Measurements from ENCODE around the gene PTPRK. TPM values are rescaled to one million over a fixed set of nuclear protein-coding genes. Genes with fewer than 3 reads are reported as not detected.

The PTPRK gene
- total RNA-seq, 2 donors from 2014 or later = 7.6 to 12.3 TPM

DNA sequence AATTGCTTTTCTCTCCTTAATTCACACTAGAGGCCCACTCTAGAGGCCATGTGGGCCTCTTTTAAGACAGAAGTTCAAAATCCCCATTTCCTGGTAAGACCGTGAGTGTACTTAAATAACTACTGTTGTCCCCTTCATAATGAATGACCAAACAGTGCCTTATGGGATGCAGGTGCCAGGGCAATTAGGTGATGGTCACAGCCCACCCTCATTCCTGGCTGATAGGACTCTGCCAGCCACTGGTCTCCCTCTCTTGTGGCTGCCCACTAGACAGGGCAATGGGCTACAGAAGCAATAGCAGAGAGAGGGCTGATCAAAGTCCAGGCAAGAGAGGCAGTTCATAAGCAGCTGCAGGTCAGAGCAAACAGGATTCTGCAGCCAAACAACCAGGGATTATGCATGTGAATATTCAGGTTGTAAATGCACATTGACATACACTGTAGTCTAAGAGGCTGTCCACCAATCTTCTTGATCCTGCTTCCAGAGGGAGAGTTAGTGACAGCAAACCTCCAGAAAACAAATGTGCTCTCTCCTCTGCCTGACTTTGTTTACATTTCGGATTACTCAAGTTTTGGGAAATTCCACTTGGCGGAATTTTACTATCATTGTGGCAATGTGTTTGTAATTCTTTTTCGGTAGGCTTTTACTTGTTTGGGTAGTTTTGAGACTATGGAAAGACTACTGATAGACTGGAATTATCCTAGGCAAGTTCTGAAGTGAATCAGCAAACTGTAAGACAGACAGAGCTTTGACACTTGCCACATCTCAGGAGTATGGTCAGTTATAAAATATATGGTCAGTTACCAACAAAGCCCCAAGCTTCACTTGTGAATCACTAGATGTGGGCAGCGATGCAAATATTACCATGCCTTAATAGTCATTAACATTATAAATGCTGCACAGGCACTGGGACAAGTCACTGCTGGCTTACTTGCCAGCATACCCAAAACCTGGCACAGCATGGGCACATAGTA, 12.8 kb downstream of the PTPRK start:
- Mint-ChIP-seq H3K9me3 (no peaks in the 10 kb centered on the region), H3K36me3 (ENCODE audit: low read depth) (no peaks in the 10 kb centered on the region), H3K27ac (no peak overlapping the region), H3K27me3 (peaks cover 15% of the 10 kb centered on the region), H3K4me3 (no peak overlapping the region), H3K4me1 (no peaks in the 10 kb centered on the region)
- no peak for ATAC-seq (replicated peaks)

DNA sequence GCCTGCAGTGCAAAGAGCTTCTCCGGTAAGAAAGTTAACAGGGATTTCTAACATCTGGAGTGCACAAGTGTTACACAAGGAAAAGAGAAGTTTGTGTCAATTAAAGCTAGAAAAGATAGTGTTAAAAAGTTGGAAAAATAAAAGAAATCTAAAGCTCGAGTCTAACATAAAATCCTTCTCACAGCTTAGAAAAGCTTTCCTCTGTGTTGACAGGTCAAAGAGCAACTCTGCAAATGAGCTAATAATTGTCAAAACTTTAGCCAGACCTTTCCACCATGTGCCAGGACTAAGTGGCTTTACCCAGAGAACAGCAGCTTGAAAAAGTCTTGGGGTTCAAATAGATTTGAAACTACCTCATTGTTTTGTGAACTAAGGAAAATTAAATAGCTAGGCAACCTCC, 14.8 kb downstream of the PTPRK start:
- Mint-ChIP-seq H3K36me3 (ENCODE audit: low read depth) (no peaks in the 10 kb centered on the region), H3K27ac (no peak overlapping the region), H3K4me3 (no peak overlapping the region), H3K4me1 (no peaks in the 10 kb centered on the region), H3K9me3 (no peaks in the 10 kb centered on the region), H3K27me3 (peaks cover 9% of the 10 kb centered on the region)
- no peak for ATAC-seq (replicated peaks)

DNA sequence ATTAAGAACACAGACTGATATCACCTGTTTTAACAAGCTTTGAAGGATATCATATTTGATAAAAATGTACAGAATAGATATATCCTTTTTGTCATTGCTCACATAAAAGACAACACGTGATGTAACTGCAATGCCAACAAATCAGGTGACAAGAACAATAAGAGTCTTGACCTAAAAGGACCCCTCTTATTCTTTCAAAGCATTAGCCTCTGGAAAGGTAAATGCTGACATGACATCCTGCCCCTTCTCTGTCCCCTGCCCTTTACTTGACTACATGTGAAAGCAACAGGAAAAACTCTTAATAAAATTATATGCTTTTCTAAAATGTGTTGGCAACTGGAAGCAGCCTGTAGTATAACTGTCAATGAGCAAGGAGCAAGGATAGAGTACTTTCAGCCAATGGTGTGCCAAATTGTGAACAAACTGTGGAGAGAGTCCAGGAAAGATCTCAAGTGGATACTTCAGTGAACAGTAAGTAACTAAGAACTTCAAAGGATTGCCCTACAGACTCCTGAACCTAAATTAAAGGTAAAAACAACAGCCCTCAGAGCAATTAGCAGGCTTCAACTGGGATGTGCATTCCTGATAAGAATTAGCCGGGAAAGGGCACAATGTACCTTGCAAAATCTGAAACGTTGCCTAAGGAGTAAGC, 16.3 kb downstream of the PTPRK start:
- H3K4me1 Mint-ChIP-seq = no peaks in the 10 kb centered on the region
- no peaks in the 10 kb centered on the region for H3K9me3 Mint-ChIP-seq
- H3K36me3 Mint-ChIP-seq (ENCODE audit: low read depth) = no peaks in the 10 kb centered on the region
- no peak overlapping the region for H3K27ac Mint-ChIP-seq
- ATAC-seq (replicated peaks) = no peak
- peaks cover 3% of the 10 kb centered on the region for H3K27me3 Mint-ChIP-seq
- H3K4me3 Mint-ChIP-seq = no peak overlapping the region

- H3K4me3 Mint-ChIP-seq = no peak overlapping the region
- H3K36me3 Mint-ChIP-seq (ENCODE audit: low read depth) = no peaks in the 10 kb centered on the region
- H3K4me1 Mint-ChIP-seq = no peaks in the 10 kb centered on the region
- no peak for ATAC-seq (replicated peaks)
- no peaks in the 10 kb centered on the region for H3K27me3 Mint-ChIP-seq
- H3K27ac Mint-ChIP-seq = no peak overlapping the region
- H3K9me3 Mint-ChIP-seq = no peaks in the 10 kb centered on the region
Measured at GRCh38 chr6:128500749-128501600, 19.4 kb downstream of the PTPRK start.

DNA sequence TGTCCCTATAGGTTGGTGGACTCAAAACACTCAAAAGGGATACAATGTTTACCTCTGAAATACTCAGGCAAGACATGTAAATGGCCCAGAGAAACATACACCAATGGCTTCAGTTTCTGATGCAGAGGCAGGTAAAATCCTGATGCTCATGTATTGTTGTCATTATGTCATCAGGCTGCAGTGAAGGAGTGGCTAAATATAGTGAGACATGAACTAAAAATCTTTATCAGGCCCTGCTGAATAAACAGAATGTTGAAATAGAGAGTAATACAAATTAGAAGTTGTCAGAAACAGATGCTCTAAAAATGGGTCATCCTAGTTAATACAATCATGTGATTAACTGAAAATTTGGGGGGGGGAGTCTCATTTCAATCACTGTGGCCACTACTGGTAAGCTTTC, 20.4 kb downstream of the PTPRK start:
- no peaks in the 10 kb centered on the region for H3K9me3 Mint-ChIP-seq
- no peak overlapping the region for H3K27ac Mint-ChIP-seq
- no peaks in the 10 kb centered on the region for H3K36me3 Mint-ChIP-seq (ENCODE audit: low read depth)
- no peaks in the 10 kb centered on the region for H3K4me1 Mint-ChIP-seq
- H3K4me3 Mint-ChIP-seq = no peak overlapping the region
- no peaks in the 10 kb centered on the region for H3K27me3 Mint-ChIP-seq
- ATAC-seq (replicated peaks) = no peak

DNA sequence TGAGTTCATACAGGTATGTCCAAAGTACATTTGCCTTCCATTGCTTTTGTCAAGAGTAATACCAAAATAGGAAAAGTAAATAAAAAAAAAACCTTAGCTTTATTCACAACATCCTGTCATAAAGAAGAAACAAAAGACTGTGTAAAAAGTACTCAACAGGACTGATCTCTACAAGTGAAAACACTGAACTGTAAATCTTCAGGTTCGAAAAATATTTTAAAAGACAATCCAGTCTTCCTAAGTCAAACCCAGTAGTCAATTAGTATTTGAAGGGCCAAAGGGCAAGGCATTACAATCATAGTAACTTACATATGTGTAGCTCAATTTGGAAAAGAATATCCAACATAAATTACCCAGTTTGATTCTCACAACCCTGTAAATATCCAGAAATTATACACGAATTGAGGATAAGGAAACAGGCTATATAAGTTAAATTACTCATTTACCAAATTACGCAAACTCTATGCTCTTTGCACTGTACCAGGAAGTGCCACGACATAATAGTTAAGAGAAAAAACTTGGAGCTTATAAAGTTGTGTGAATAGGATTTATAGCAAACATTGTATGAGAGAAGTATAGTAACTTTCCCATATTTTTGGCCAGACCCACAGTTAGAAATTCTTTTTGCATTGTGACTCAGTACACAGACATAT, 21.2 kb downstream of the PTPRK start:
- Mint-ChIP-seq H3K36me3 (ENCODE audit: low read depth) (no peaks in the 10 kb centered on the region), H3K27ac (no peak overlapping the region), H3K9me3 (no peaks in the 10 kb centered on the region), H3K4me1 (no peaks in the 10 kb centered on the region), H3K27me3 (peaks cover 6% of the 10 kb centered on the region), H3K4me3 (no peak overlapping the region)
- no peak for ATAC-seq (replicated peaks)

DNA sequence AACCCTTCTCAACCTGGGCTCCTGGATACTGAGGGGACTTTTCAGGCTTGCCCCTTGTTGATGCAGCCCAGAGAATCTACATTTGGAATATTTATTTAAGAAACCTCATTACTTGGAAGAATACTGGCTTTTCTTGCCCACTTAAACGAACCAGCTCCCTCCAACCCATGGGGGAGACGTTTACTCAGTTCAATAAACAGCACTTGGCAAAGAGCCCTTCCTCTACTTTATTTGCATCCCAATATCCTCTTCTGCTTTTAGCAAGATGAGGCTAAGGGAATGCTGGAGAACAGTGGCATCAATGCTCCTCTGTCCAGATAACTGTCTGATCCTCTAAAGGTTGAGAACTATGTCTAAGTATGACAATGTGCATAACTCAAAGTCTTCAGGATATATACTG, 22.2 kb downstream of the PTPRK start:
- ATAC-seq (replicated peaks) = no peak
- H3K27me3 Mint-ChIP-seq = peaks cover 11% of the 10 kb centered on the region
- no peaks in the 10 kb centered on the region for H3K4me1 Mint-ChIP-seq
- H3K9me3 Mint-ChIP-seq = no peaks in the 10 kb centered on the region
- H3K27ac Mint-ChIP-seq = no peak overlapping the region
- no peak overlapping the region for H3K4me3 Mint-ChIP-seq
- H3K36me3 Mint-ChIP-seq (ENCODE audit: low read depth) = no peaks in the 10 kb centered on the region

DNA sequence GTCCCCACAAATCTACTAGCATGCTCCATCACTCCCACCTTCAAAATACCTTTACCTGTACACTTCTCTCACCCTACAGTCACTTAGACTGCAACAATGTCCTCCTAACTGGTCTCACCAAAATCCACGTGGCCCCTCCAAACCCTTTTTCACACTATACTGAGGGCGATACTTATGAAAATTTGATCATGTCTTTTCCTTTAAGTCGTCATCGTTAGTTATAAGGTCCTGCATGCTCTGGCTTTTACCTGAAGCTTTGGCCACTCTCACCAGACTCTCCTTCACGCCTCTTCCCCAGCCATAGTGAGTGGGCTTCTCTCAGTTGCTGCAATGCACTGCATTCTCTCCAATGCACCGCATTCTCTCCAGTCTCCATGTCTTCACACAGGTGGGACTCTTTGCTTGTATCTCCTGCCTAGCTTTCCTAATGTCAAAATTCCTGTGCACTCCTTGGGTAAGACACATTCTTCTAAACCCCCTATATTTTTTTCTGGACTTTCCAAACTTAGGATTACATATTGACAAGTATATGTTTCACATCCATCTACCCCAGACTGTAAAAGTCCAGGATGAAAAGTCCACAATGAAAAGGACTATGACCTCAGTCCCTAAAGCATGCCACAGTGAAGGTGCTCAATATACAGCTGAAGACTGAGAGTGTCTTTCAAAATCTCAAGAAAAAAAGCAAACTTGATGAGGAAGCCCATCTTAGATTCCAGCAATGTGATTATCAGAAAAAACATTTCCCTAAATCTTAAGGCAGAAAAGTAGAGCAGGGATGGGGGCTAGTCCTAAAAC, 24.7 kb downstream of the PTPRK start:
- H3K9me3 Mint-ChIP-seq = no peaks in the 10 kb centered on the region
- H3K36me3 Mint-ChIP-seq (ENCODE audit: low read depth) = no peaks in the 10 kb centered on the region
- ATAC-seq (replicated peaks) = no peak
- H3K27ac Mint-ChIP-seq = no peak overlapping the region
- no peak overlapping the region for H3K4me3 Mint-ChIP-seq
- peaks cover 27% of the 10 kb centered on the region for H3K27me3 Mint-ChIP-seq
- H3K4me1 Mint-ChIP-seq = no peaks in the 10 kb centered on the region

- peaks cover 28% of the 10 kb centered on the region for H3K27me3 Mint-ChIP-seq
- H3K4me3 Mint-ChIP-seq = no peak overlapping the region
- no peaks in the 10 kb centered on the region for H3K9me3 Mint-ChIP-seq
- ATAC-seq (replicated peaks) = no peak
- no peaks in the 10 kb centered on the region for H3K36me3 Mint-ChIP-seq (ENCODE audit: low read depth)
- no peaks in the 10 kb centered on the region for H3K4me1 Mint-ChIP-seq
- no peak overlapping the region for H3K27ac Mint-ChIP-seq
Measured at GRCh38 chr6:128494440-128494839, 26.0 kb downstream of the PTPRK start.

DNA sequence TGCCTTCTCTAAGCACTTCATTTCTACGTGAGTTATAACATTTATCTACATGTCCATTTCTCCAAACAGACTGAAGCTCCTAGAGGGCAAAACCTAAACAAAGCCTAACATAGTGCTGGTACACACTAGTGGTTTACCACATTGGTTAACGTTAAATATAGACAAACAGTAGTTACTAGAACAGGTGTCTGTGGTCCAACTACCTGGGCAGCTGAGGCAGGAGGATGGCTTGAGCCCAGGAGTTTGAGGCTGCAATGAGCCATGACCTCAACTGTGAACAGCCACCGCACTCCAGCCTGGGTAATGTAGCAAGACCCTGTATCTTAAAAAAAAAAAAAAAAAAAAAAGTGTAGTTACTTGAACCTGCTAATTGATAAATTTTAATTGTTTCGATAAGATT, 26.5 kb downstream of the PTPRK start:
- Mint-ChIP-seq H3K9me3 (no peaks in the 10 kb centered on the region), H3K4me3 (no peak overlapping the region), H3K4me1 (no peaks in the 10 kb centered on the region), H3K27ac (no peak overlapping the region), H3K36me3 (ENCODE audit: low read depth) (no peaks in the 10 kb centered on the region), H3K27me3 (peaks cover 28% of the 10 kb centered on the region)
- no peak for ATAC-seq (replicated peaks)

DNA sequence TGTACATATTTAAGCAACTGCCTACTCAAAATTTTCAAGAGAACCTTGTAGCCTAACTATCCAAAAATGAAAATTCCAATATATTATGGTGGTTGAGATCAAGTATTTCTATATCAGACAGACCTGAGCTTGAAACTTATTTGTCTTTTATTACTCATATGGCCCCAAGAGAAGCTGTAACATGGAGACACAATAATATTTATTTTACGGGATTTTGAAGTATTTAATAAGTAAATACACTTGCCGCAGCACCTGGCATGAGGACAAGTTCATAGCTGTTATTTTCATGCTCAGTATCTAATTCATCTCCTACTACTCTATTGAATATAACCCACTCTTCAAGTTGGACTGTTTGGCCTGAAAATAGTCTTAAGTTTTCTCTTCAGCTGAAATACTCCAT, 28.0 kb downstream of the PTPRK start:
- H3K36me3 Mint-ChIP-seq (ENCODE audit: low read depth) = no peaks in the 10 kb centered on the region
- H3K9me3 Mint-ChIP-seq = no peaks in the 10 kb centered on the region
- no peak for ATAC-seq (replicated peaks)
- H3K27ac Mint-ChIP-seq = no peak overlapping the region
- H3K27me3 Mint-ChIP-seq = peaks cover 28% of the 10 kb centered on the region
- H3K4me1 Mint-ChIP-seq = no peaks in the 10 kb centered on the region
- H3K4me3 Mint-ChIP-seq = no peak overlapping the region

- H3K9me3 Mint-ChIP-seq = no peaks in the 10 kb centered on the region
- ATAC-seq (replicated peaks) = no peak
- no peaks in the 10 kb centered on the region for H3K36me3 Mint-ChIP-seq (ENCODE audit: low read depth)
- no peak overlapping the region for H3K4me3 Mint-ChIP-seq
- no peaks in the 10 kb centered on the region for H3K4me1 Mint-ChIP-seq
- peaks cover 28% of the 10 kb centered on the region for H3K27me3 Mint-ChIP-seq
- H3K27ac Mint-ChIP-seq = no peak overlapping the region
Measured at GRCh38 chr6:128491610-128492206, 28.7 kb downstream of the PTPRK start.

DNA sequence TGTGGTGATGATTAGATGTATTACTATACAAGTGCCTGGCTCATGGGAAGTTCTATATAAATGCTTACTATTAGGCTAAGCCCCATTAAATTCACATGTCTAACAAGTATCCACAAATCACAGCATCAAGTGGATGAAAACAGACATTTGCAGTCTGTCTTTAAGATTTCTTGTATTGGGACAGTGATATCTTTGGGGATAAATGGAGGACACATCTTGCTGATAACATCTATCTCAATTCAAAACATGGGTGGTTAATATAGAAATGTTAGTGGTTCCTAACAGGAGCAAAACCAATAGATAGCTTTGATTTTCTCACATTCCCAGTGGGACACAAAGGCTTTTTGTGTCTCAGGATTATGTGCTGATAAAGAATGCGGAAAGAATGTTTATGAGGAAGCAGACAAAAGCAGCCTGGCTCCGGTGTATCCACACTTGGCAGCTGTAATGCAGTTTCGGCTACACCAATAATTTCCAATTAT, 29.3 kb downstream of the PTPRK start:
- peaks cover 28% of the 10 kb centered on the region for H3K27me3 Mint-ChIP-seq
- H3K36me3 Mint-ChIP-seq (ENCODE audit: low read depth) = no peaks in the 10 kb centered on the region
- no peaks in the 10 kb centered on the region for H3K4me1 Mint-ChIP-seq
- H3K27ac Mint-ChIP-seq = no peak overlapping the region
- no peaks in the 10 kb centered on the region for H3K9me3 Mint-ChIP-seq
- no peak for ATAC-seq (replicated peaks)
- no peak overlapping the region for H3K4me3 Mint-ChIP-seq

Measured in activated T-helper 17 cell treated with anti-CD3 and anti-CD28 coated beads, Interleukin-2, amount 50 U/mL, for 72 hours (primary cell).